NCI-H82 treated with DMSO at 0.1 percent for 48 hours (cell line): ENCODE measurements around the gene HYAL4.
"Not testable (repeated sequence)": the region's sequence is repeated elsewhere in the genome, so short reads cannot be mapped to it uniquely, and the experiment has no call there.

ENCODE experiments used
- DNase-seq: peaks from one replicate; lab custom pipeline; 2025; ENCODE audit not compliant: unreplicated experiment; lab: John Stamatoyannopoulos, UW

Gene HYAL4

GRCh38 chr7:123844712-123845219 lies at the start of gene HYAL4:
TSS of gene HYAL4 (plus strand) at chr7:123845169. CDS start at chr7:123868274, 23,105 bp downstream.
- no peak for DNase-seq

- DNase-seq: no peak
These were observed 49.1 kb upstream of the HYAL4 start for GRCh38 chr7:123795917-123796316.

- DNase-seq: no peak
These were observed 48.4 kb upstream of the HYAL4 start for GRCh38 chr7:123796568-123796967.

GRCh38 chr7:123797673-123798531 lies 47.1 kb upstream of the HYAL4 start:
- peak; percentile 42 for DNase-seq

GRCh38 chr7:123798532-123799188 lies 46.3 kb upstream of the HYAL4 start:
- DNase-seq: no peak

- no peak for DNase-seq
These were observed 42.7 kb upstream of the HYAL4 start for GRCh38 chr7:123802249-123802648.

- DNase-seq: no peak
These were observed 39.7 kb upstream of the HYAL4 start for GRCh38 chr7:123805287-123805686.

- no peak for DNase-seq
These were observed 35.5 kb upstream of the HYAL4 start for GRCh38 chr7:123809471-123809870.

- DNase-seq: no peak
These were observed 33.9 kb upstream of the HYAL4 start for GRCh38 chr7:123811056-123811455.

GRCh38 chr7:123816916-123817315 lies 28.1 kb upstream of the HYAL4 start:
- DNase-seq: no peak

GRCh38 chr7:123819001-123819400 lies 26.0 kb upstream of the HYAL4 start:
- no peak for DNase-seq

- DNase-seq: not testable (repeated sequence)
These were observed 25.2 kb upstream of the HYAL4 start for GRCh38 chr7:123819795-123820194.

- DNase-seq: no peak
These were observed 24.1 kb upstream of the HYAL4 start for GRCh38 chr7:123820864-123821263.

GRCh38 chr7:123821320-123821719 lies 23.6 kb upstream of the HYAL4 start:
- no peak for DNase-seq

GRCh38 chr7:123823898-123824753 lies 20.8 kb upstream of the HYAL4 start:
- DNase-seq: no peak

- no peak for DNase-seq
These were observed 20.3 kb upstream of the HYAL4 start for GRCh38 chr7:123824754-123825067.

- no peak for DNase-seq
These were observed 16.2 kb upstream of the HYAL4 start for GRCh38 chr7:123828805-123829204.

- DNase-seq: peak; percentile 44
These were observed 8.3 kb upstream of the HYAL4 start for GRCh38 chr7:123836656-123837055.

GRCh38 chr7:123839106-123839505 lies 5.9 kb upstream of the HYAL4 start:
- DNase-seq: not testable (repeated sequence)

- not testable (repeated sequence) for DNase-seq
These were observed 827 bp upstream of the HYAL4 start for GRCh38 chr7:123844142-123844541.

- DNase-seq: no peak
These were observed 851 bp downstream of the HYAL4 start for GRCh38 chr7:123845823-123846216.
